ENCODE results near the gene MATR3.
A peak's percentile ranks its signal among the peaks of the same experiment; 100 is the strongest.
"Not testable (repeated sequence)": the region's sequence is repeated elsewhere in the genome, so short reads cannot be mapped to it uniquely, and the experiment has no call there.

MATR3 gene

GRCh38 chr5:139298242-139298641 is 4.7 kb downstream of the MATR3 start:
- DNase-seq: no peak

- no peak for DNase-seq
Measured at GRCh38 chr5:139299486-139299885, 5.9 kb downstream of the MATR3 start.

- no peak for DNase-seq
Measured at GRCh38 chr5:139301808-139302499, 8.4 kb downstream of the MATR3 start.

GRCh38 chr5:139304391-139305324 is 11.1 kb downstream of the MATR3 start:
- DNase-seq: no peak

GRCh38 chr5:139306197-139306596 is 12.7 kb downstream of the MATR3 start:
- DNase-seq: no peak

- DNase-seq: no peak
Measured at GRCh38 chr5:139306628-139307379, 13.3 kb downstream of the MATR3 start.

- DNase-seq: no peak
Measured at GRCh38 chr5:139308797-139309196, 15.3 kb downstream of the MATR3 start.

GRCh38 chr5:139310715-139311186 is 17.2 kb downstream of the MATR3 start:
- not testable (repeated sequence) for DNase-seq

GRCh38 chr5:139312075-139312474 is 18.5 kb downstream of the MATR3 start:
- no peak for DNase-seq

- DNase-seq: no peak
Measured at GRCh38 chr5:139314276-139314675, 20.7 kb downstream of the MATR3 start.

GRCh38 chr5:139315056-139315615 is 21.6 kb downstream of the MATR3 start:
- DNase-seq: no peak

GRCh38 chr5:139335811-139336210 is 42.3 kb downstream of the MATR3 start:
- no peak for DNase-seq

GRCh38 chr5:139340051-139340450 is 46.5 kb downstream of the MATR3 start:
- DNase-seq: no peak

- DNase-seq: no peak
Measured at GRCh38 chr5:139341187-139341688, 47.7 kb downstream of the MATR3 start.

- peak; percentile 97 for DNase-seq
Measured at GRCh38 chr5:139341689-139342422, 48.3 kb downstream of the MATR3 start, which contains the start of gene PAIP2. Gene PAIP2 (plus strand): TSS chr5:139341854. CDS start chr5:139363785, 21,931 bp downstream.

GRCh38 chr5:139342423-139342723 is 48.8 kb downstream of the MATR3 start:
- DNase-seq: no peak

GRCh38 chr5:139343476-139343875 is 49.9 kb downstream of the MATR3 start:
- no peak for DNase-seq

GRCh38 chr5:139344177-139344576 is 50.6 kb downstream of the MATR3 start:
- DNase-seq: no peak

GRCh38 chr5:139345442-139345841 is 51.9 kb downstream of the MATR3 start:
- not testable (repeated sequence) for DNase-seq

GRCh38 chr5:139347863-139348262 is 54.3 kb downstream of the MATR3 start:
- DNase-seq: not testable (repeated sequence)

GRCh38 chr5:139354186-139354585 is 60.6 kb downstream of the MATR3 start:
- DNase-seq: no peak

GRCh38 chr5:139355900-139356299 is 62.4 kb downstream of the MATR3 start:
- not testable (repeated sequence) for DNase-seq

All from CD4-positive, alpha-beta T cell treated with Interferon gamma for 1 hour (primary cell).